HEK293 (cell line): ENCODE results near the gene APOO.

Source experiments
- BCL11B ChIP-seq: fragments of 450-650 bp; formaldehyde crosslinking; IDR thresholded peaks from 2 replicates; pipeline ENCODE4 v1.5.1; 2016; ENCODE audit warnings: low read depth, missing biosample characterization, missing genetic modification characterization
- GLI4 ChIP-seq: fragments of 450-650 bp; formaldehyde crosslinking; IDR thresholded peaks from 2 replicates; pipeline ENCODE4 v1.5.1; 2016; ENCODE audit warnings: missing biosample characterization, missing genetic modification characterization
- GLIS2 ChIP-seq: fragments of 450-650 bp; formaldehyde crosslinking; IDR thresholded peaks from 2 replicates; pipeline ENCODE4 v1.5.1; 2016; ENCODE audit warnings: missing biosample characterization, missing genetic modification characterization
- IKZF3 ChIP-seq: fragments of 450-650 bp; IDR thresholded peaks from 2 replicates; pipeline ENCODE4 v1.5.0; 2018; ENCODE audit warnings: missing biosample characterization, mild to moderate bottlenecking, missing genetic modification characterization, moderate library complexity
- MEIS1 ChIP-seq: sonication (generic); formaldehyde crosslinking; IDR thresholded peaks from 2 replicates; pipeline ENCODE4 v1.8.1; 2022; ENCODE audit warnings: missing genetic modification reagents, mild to moderate bottlenecking, borderline replicate concordance
- MYNN ChIP-seq: fragments of 450-650 bp; formaldehyde crosslinking; IDR thresholded peaks from 2 replicates; pipeline ENCODE4 v1.5.1; 2016; ENCODE audit warnings: missing biosample characterization, missing genetic modification characterization, borderline replicate concordance
- YY1 ChIP-seq: fragments of 450-650 bp; formaldehyde crosslinking; IDR thresholded peaks from 2 replicates; pipeline ENCODE4 v1.5.1; 2018; ENCODE audit warnings: missing biosample characterization, missing genetic modification characterization
- ZBTB8A ChIP-seq: fragments of 450-650 bp; formaldehyde crosslinking; IDR thresholded peaks from 2 replicates; pipeline ENCODE4 v1.5.1; 2016; ENCODE audit warnings: missing biosample characterization, missing genetic modification characterization
- ZNF184 ChIP-seq: fragments of 450-650 bp; IDR thresholded peaks from 2 replicates; pipeline ENCODE4 v1.5.1; 2018; ENCODE audit warnings: missing biosample characterization, mild to moderate bottlenecking, missing genetic modification characterization
- ZNF221 ChIP-seq: fragments of 450-650 bp; formaldehyde crosslinking; IDR thresholded peaks from 2 replicates; pipeline ENCODE4 v1.5.1; 2017; ENCODE audit warnings: missing biosample characterization, missing genetic modification characterization, borderline replicate concordance
- ZNF23 ChIP-seq: fragments of 450-650 bp; formaldehyde crosslinking; IDR thresholded peaks from 2 replicates; pipeline ENCODE4 v1.5.1; 2016; ENCODE audit warnings: missing biosample characterization, missing genetic modification characterization, borderline replicate concordance
- ZNF341 ChIP-seq: fragments of 450-650 bp; formaldehyde crosslinking; IDR thresholded peaks from 2 replicates; pipeline ENCODE4; 2016; ENCODE audit warnings: low read depth, missing biosample characterization, missing genetic modification characterization
- ZNF48 ChIP-seq: fragments of 450-650 bp; formaldehyde crosslinking; IDR thresholded peaks from 2 replicates; pipeline ENCODE4 v1.5.1; 2016; ENCODE audit warnings: missing biosample characterization, missing genetic modification characterization
- ZNF514 ChIP-seq: fragments of 450-650 bp; formaldehyde crosslinking; IDR thresholded peaks from 2 replicates; pipeline ENCODE4 v1.5.1; 2016; ENCODE audit warnings: missing biosample characterization, missing genetic modification characterization
- ZNF561 ChIP-seq: fragments of 450-650 bp; IDR thresholded peaks from 2 replicates; pipeline ENCODE4 v1.5.1; 2018; ENCODE audit warnings: missing biosample characterization, missing genetic modification characterization, borderline replicate concordance
- ZNF623 ChIP-seq: fragments of 450-650 bp; formaldehyde crosslinking; IDR thresholded peaks from 2 replicates; pipeline ENCODE4 v1.5.1; 2016; ENCODE audit warnings: missing biosample characterization, missing genetic modification characterization
- ZNF777 ChIP-seq: fragments of 450-650 bp; formaldehyde crosslinking; IDR thresholded peaks from 2 replicates; pipeline ENCODE4 v1.5.1; 2017; ENCODE audit warnings: missing biosample characterization, missing genetic modification characterization, borderline replicate concordance
- ZNF785 ChIP-seq: fragments of 450-650 bp; formaldehyde crosslinking; IDR thresholded peaks from 2 replicates; pipeline ENCODE4 v1.5.1; 2016; ENCODE audit warnings: missing biosample characterization, missing genetic modification characterization
- ZSCAN16 ChIP-seq: fragments of 450-650 bp; formaldehyde crosslinking; IDR thresholded peaks from 2 replicates; pipeline ENCODE4 v1.5.1; 2016; ENCODE audit warnings: missing biosample characterization, missing genetic modification characterization
- ZSCAN30 ChIP-seq: fragments of 450-650 bp; IDR thresholded peaks from 2 replicates; pipeline ENCODE4 v1.5.1; 2018; ENCODE audit warnings: missing biosample characterization, mild to moderate bottlenecking, missing genetic modification characterization, moderate library complexity
- TF ChIP-seq, protein P1 (sequence below): fragments of 450-650 bp; formaldehyde crosslinking; IDR thresholded peaks from 2 replicates; pipeline ENCODE4 v1.5.1; 2017; ENCODE audit warnings: missing biosample characterization, missing genetic modification characterization
- TF ChIP-seq, protein P2 (sequence below): fragments of 450-650 bp; formaldehyde crosslinking; IDR thresholded peaks from 2 replicates; pipeline ENCODE4 v1.5.1; 2016; ENCODE audit warnings: missing biosample characterization, missing genetic modification characterization
- TF ChIP-seq, protein P3 (sequence below): fragments of 450-650 bp; formaldehyde crosslinking; IDR thresholded peaks from 2 replicates; pipeline ENCODE4 v1.5.1; 2016; ENCODE audit warnings: missing biosample characterization, missing genetic modification characterization
- TF ChIP-seq, protein P4 (sequence below): fragments of 450-650 bp; formaldehyde crosslinking; IDR thresholded peaks from 2 replicates; pipeline ENCODE4 v1.5.1; 2016; ENCODE audit warnings: missing biosample characterization, missing genetic modification characterization, borderline replicate concordance
- TF ChIP-seq, protein P5 (sequence below): fragments of 450-650 bp; formaldehyde crosslinking; IDR thresholded peaks from 2 replicates; pipeline ENCODE4 v1.5.1; 2016; ENCODE audit warnings: missing biosample characterization, missing genetic modification characterization, borderline replicate concordance

APOO gene

DNA sequence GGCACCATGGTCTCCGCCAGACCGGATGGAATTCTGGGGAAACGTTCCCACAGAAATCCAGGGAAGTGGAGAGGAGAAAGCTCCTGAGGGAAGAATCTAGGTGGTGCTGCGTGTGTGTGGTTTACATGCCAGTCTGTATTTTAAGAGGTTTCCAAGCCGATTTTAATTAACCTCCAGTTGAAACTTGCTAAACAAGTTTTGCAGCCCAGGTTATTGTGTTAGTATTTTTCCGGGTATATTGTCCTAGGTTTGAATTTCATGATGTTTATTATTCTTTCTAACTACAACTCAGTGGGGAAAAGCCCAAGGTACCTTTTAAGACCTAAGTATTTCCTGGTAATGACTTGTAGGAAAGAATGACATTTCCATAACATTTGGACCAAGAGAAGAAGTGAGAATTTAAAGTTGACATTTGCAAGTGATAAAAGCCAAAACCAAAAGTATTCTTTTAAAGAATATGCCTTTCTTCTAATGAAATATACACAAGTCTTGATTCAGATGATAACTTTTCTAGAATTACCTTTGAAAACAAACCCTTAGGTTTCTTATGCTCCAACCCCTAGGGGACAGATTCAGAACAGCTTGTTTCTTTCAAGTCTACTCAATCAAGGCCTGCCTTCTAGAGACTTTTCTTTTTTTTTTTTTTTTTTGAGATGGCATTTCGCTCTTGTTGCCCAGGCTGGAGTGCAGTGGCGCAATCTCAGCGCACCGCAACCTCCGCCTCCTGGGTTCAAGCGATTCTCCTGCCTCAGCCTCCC lies 110.2 kb downstream of the APOO start (continued):
- no peak for TF ChIP-seq MYNN (tag by site-specific recombination)
- no peak for TF ChIP-seq ZNF777
- TF ChIP-seq ZNF623 (tag by site-specific recombination), result no peak
- TF ChIP-seq ZSCAN30 (tag by site-specific recombination), result peak; percentile 41; the same call in 1 of the 2 replicates
- TF ChIP-seq, protein P1, sequence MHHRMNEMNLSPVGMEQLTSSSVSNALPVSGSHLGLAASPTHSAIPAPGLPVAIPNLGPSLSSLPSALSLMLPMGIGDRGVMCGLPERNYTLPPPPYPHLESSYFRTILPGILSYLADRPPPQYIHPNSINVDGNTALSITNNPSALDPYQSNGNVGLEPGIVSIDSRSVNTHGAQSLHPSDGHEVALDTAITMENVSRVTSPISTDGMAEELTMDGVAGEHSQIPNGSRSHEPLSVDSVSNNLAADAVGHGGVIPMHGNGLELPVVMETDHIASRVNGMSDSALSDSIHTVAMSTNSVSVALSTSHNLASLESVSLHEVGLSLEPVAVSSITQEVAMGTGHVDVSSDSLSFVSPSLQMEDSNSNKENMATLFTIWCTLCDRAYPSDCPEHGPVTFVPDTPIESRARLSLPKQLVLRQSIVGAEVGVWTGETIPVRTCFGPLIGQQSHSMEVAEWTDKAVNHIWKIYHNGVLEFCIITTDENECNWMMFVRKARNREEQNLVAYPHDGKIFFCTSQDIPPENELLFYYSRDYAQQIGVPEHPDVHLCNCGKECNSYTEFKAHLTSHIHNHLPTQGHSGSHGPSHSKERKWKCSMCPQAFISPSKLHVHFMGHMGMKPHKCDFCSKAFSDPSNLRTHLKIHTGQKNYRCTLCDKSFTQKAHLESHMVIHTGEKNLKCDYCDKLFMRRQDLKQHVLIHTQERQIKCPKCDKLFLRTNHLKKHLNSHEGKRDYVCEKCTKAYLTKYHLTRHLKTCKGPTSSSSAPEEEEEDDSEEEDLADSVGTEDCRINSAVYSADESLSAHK (tag by site-specific recombination), result peak; percentile 93
- TF ChIP-seq ZNF48 (tag by site-specific recombination), result no peak
- no peak for TF ChIP-seq ZNF341 (tag by site-specific recombination)
- no peak for TF ChIP-seq ZSCAN16 (tag by site-specific recombination)
- TF ChIP-seq MEIS1, result no peak
- TF ChIP-seq ZNF561, result peak; percentile 88
- TF ChIP-seq ZBTB8A (tag by site-specific recombination), result 0 out of 2 replicates have a peak, but pooled peaks have one; percentile 28
- TF ChIP-seq, protein P2, sequence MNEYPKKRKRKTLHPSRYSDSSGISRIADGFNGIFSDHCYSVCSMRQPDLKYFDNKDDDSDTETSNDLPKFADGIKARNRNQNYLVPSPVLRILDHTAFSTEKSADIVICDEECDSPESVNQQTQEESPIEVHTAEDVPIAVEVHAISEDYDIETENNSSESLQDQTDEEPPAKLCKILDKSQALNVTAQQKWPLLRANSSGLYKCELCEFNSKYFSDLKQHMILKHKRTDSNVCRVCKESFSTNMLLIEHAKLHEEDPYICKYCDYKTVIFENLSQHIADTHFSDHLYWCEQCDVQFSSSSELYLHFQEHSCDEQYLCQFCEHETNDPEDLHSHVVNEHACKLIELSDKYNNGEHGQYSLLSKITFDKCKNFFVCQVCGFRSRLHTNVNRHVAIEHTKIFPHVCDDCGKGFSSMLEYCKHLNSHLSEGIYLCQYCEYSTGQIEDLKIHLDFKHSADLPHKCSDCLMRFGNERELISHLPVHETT (tag by site-specific recombination), result no peak
- no peak for TF ChIP-seq ZNF221 (tag by site-specific recombination)
- TF ChIP-seq YY1 (tag by site-specific recombination), result no peak
- TF ChIP-seq, protein P3, sequence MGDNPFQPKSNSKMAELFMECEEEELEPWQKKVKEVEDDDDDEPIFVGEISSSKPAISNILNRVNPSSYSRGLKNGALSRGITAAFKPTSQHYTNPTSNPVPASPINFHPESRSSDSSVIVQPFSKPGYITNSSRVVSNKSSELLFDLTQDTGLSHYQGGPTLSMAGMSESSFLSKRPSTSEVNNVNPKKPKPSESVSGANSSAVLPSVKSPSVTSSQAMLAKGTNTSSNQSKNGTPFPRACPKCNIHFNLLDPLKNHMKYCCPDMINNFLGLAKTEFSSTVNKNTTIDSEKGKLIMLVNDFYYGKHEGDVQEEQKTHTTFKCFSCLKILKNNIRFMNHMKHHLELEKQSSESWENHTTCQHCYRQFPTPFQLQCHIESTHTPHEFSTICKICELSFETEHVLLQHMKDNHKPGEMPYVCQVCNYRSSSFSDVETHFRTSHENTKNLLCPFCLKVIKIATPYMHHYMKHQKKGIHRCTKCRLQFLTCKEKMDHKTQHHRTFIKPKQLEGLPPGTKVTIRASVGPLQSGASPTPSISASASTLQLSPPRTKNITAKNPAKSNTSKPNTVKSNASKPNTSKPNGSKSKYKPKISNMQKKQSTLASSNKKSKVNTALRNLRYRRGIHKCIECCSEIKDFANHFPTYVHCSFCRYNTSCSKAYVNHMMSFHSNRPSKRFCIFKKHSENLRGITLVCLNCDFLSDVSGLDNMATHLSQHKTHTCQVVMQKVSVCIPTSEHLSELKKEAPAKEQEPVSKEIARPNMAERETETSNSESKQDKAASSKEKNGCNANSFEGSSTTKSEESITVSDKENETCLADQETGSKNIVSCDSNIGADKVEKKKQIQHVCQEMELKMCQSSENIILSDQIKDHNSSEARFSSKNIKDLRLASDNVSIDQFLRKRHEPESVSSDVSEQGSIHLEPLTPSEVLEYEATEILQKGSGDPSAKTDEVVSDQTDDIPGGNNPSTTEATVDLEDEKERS (tag by site-specific recombination), result no peak
- TF ChIP-seq IKZF3, result peak; percentile 82
- no peak for TF ChIP-seq ZNF785 (tag by site-specific recombination)
- no peak; the same call in 1 of the 2 replicates for TF ChIP-seq BCL11B (tag by site-specific recombination)
- TF ChIP-seq, protein P4, sequence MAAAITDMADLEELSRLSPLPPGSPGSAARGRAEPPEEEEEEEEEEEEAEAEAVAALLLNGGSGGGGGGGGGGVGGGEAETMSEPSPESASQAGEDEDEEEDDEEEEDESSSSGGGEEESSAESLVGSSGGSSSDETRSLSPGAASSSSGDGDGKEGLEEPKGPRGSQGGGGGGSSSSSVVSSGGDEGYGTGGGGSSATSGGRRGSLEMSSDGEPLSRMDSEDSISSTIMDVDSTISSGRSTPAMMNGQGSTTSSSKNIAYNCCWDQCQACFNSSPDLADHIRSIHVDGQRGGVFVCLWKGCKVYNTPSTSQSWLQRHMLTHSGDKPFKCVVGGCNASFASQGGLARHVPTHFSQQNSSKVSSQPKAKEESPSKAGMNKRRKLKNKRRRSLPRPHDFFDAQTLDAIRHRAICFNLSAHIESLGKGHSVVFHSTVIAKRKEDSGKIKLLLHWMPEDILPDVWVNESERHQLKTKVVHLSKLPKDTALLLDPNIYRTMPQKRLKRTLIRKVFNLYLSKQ (tag by site-specific recombination), result no peak
- no peak for TF ChIP-seq GLI4 (tag by site-specific recombination)
- no peak for TF ChIP-seq ZNF184 (tag by site-specific recombination)
- no peak for TF ChIP-seq GLIS2
- TF ChIP-seq ZNF23 (tag by site-specific recombination), result no peak
- TF ChIP-seq, protein P5, sequence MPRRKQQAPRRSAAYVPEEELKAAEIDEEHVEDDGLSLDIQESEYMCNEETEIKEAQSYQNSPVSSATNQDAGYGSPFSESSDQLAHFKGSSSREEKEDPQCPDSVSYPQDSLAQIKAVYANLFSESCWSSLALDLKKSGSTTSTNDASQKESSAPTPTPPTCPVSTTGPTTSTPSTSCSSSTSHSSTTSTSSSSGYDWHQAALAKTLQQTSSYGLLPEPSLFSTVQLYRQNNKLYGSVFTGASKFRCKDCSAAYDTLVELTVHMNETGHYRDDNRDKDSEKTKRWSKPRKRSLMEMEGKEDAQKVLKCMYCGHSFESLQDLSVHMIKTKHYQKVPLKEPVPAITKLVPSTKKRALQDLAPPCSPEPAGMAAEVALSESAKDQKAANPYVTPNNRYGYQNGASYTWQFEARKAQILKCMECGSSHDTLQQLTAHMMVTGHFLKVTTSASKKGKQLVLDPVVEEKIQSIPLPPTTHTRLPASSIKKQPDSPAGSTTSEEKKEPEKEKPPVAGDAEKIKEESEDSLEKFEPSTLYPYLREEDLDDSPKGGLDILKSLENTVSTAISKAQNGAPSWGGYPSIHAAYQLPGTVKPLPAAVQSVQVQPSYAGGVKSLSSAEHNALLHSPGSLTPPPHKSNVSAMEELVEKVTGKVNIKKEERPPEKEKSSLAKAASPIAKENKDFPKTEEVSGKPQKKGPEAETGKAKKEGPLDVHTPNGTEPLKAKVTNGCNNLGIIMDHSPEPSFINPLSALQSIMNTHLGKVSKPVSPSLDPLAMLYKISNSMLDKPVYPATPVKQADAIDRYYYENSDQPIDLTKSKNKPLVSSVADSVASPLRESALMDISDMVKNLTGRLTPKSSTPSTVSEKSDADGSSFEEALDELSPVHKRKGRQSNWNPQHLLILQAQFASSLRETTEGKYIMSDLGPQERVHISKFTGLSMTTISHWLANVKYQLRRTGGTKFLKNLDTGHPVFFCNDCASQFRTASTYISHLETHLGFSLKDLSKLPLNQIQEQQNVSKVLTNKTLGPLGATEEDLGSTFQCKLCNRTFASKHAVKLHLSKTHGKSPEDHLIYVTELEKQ (tag by site-specific recombination), result peak; percentile 70; the same call in 1 of the 2 replicates
- TF ChIP-seq ZNF514 (tag by site-specific recombination), result no peak
